ENCODE results near the gene LRP1B.

The LRP1B gene

GRCh38 chr2:141317986-141318385 is 812.8 kb downstream of the LRP1B start:
- DNase-seq (ENCODE audit: low read depth), result no peak
- no peak for TF ChIP-seq CTCF (IDR thresholded peaks at IDR 0.05; ENCODE audit: insufficient read depth, low read depth, low read length, missing control alignments)
- no peak overlapping the region for H3K4me3 ChIP-seq (ENCODE audit: low read length)

GRCh38 chr2:141316606-141317005 is 814.2 kb downstream of the LRP1B start:
- no peak for TF ChIP-seq CTCF (IDR thresholded peaks at IDR 0.05; ENCODE audit: insufficient read depth, low read depth, low read length, missing control alignments)
- H3K4me3 ChIP-seq (ENCODE audit: low read length), result no peak overlapping the region
- no peak for DNase-seq (ENCODE audit: low read depth)

GRCh38 chr2:141316103-141316502 is 814.7 kb downstream of the LRP1B start:
- no peak for DNase-seq (ENCODE audit: low read depth)
- TF ChIP-seq CTCF (IDR thresholded peaks at IDR 0.05; ENCODE audit: insufficient read depth, low read depth, low read length, missing control alignments), result no peak
- H3K4me3 ChIP-seq (ENCODE audit: low read length), result no peak overlapping the region

GRCh38 chr2:141313972-141314371 is 816.8 kb downstream of the LRP1B start:
- TF ChIP-seq CTCF (IDR thresholded peaks at IDR 0.05; ENCODE audit: insufficient read depth, low read depth, low read length, missing control alignments), result no peak
- H3K4me3 ChIP-seq (ENCODE audit: low read length), result no peak overlapping the region
- no peak for DNase-seq (ENCODE audit: low read depth)

GRCh38 chr2:141311430-141311829 is 819.4 kb downstream of the LRP1B start:
- TF ChIP-seq CTCF (IDR thresholded peaks at IDR 0.05; ENCODE audit: insufficient read depth, low read depth, low read length, missing control alignments), result no peak
- no peak overlapping the region for H3K4me3 ChIP-seq (ENCODE audit: low read length)
- DNase-seq (ENCODE audit: low read depth), result no peak

- TF ChIP-seq CTCF (IDR thresholded peaks at IDR 0.05; ENCODE audit: insufficient read depth, low read depth, low read length, missing control alignments), result no peak
- H3K4me3 ChIP-seq (ENCODE audit: low read length), result no peak overlapping the region
- DNase-seq (ENCODE audit: low read depth), result no peak
These were observed 824.4 kb downstream of the LRP1B start for GRCh38 chr2:141306368-141306767.

- no peak for DNase-seq (ENCODE audit: low read depth)
- no peak overlapping the region for H3K4me3 ChIP-seq (ENCODE audit: low read length)
- no peak for TF ChIP-seq CTCF (IDR thresholded peaks at IDR 0.05; ENCODE audit: insufficient read depth, low read depth, low read length, missing control alignments)
These were observed 829.3 kb downstream of the LRP1B start for GRCh38 chr2:141301551-141301950.
